HepG2 (cell line): ENCODE results near the gene ZNF511.

Source experiments
- ARNT ChIP-seq: fragments of 450-650 bp; IDR thresholded peaks from 2 replicates; pipeline ENCODE4 v1.6.1; 2017
- EP300 ChIP-seq, 3 experiments: sonication (generic) in 1 of 3; formaldehyde crosslinking in 1 of 3; IDR thresholded peaks; 2 replicates each; pipeline versions ENCODE4 v1.5.1 to v1.6.1; 2011 to 2020; ENCODE audit warnings: low read depth in 2 of 3, low read length in 2 of 3, borderline replicate concordance in 1 of 3, improper control_type of control experiment in 1 of 3, mild to moderate bottlenecking in 1 of 3, missing genetic modification reagents in 1 of 3, moderate library complexity in 1 of 3
- EZH2 ChIP-seq: conservative IDR thresholded peaks from 2 replicates; pipeline ENCODE4 v1.6.1; 2012; ENCODE audit warnings: mild to moderate bottlenecking, low read depth, low read length, moderate library complexity
- HOXA5 ChIP-seq: sonication (generic); formaldehyde crosslinking; IDR thresholded peaks from 2 replicates; pipeline ENCODE4 v1.4.0; 2020; ENCODE audit warnings: missing genetic modification reagents
- MIER3 ChIP-seq: IDR thresholded peaks from 2 replicates; pipeline ENCODE4 v1.6.1; 2016; ENCODE audit warnings: missing compliant biosample characterization, borderline replicate concordance
- RFX5 ChIP-seq: IDR thresholded peaks from 2 replicates; pipeline ENCODE4 v1.6.1; 2011; ENCODE audit warnings: low read depth, low read length, improper control_type of control experiment
- STAT5B ChIP-seq: sonication (generic); formaldehyde crosslinking; IDR thresholded peaks from 2 replicates; pipeline ENCODE4 v1.4.0; 2020; ENCODE audit warnings: missing genetic modification reagents
- TBL1XR1 ChIP-seq: fragments of 150-350 bp; IDR thresholded peaks from 2 replicates; pipeline ENCODE4 v1.6.1; 2014; ENCODE audit warnings: borderline replicate concordance, low read length; ENCODE audit not compliant: partially characterized antibody
- ZNF773 ChIP-seq: sonication (generic); formaldehyde crosslinking; IDR thresholded peaks from 2 replicates; pipeline ENCODE4 v1.4.0; 2020; ENCODE audit warnings: missing genetic modification reagents, borderline replicate concordance
- TF ChIP-seq, protein P1 (sequence below): sonication (generic); formaldehyde crosslinking; IDR thresholded peaks from 2 replicates; pipeline ENCODE4 v1.5.0; 2020; ENCODE audit warnings: mild to moderate bottlenecking, missing genetic modification reagents, moderate library complexity
- TF ChIP-seq, protein P2 (sequence below): sonication (generic); formaldehyde crosslinking; IDR thresholded peaks from 2 replicates; pipeline ENCODE4 v1.4.0; 2020; ENCODE audit warnings: mild to moderate bottlenecking, missing genetic modification reagents, borderline replicate concordance
- TF ChIP-seq, protein P3 (sequence below): sonication (generic); formaldehyde crosslinking; IDR thresholded peaks from 2 replicates; pipeline ENCODE4 v1.9.0; 2021; ENCODE audit warnings: missing genetic modification reagents, borderline replicate concordance

DNA sequence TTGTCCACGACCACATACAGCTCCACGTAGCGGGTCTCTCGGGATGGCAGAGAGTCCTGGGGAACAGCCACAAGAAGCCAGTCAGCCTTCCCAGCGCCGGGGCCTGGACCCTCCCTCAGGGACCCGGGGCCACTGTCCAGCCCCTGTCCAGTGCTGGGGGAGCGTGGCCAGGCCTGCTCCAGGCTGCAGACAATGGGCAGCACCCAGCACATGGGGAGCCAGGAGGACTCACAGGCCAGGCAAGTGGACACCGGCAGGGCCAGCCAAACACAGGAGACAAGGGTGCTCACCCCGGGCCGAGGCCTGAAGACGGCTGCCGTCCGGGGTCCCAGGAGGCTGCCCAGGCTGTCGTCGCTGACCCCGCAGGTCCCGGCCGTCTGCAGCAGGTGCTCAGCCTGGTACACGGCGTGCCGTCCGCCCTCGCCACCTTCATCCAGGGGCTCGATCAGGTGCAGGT lies 35.7 kb upstream of the ZNF511 start:
- TF ChIP-seq ZNF773 (CRISPR knock-in tag) = no peak
- TF ChIP-seq MIER3 = no peak
- TF ChIP-seq EZH2 = no peak
- TF ChIP-seq RFX5 = no peak
- TF ChIP-seq, protein P1, sequence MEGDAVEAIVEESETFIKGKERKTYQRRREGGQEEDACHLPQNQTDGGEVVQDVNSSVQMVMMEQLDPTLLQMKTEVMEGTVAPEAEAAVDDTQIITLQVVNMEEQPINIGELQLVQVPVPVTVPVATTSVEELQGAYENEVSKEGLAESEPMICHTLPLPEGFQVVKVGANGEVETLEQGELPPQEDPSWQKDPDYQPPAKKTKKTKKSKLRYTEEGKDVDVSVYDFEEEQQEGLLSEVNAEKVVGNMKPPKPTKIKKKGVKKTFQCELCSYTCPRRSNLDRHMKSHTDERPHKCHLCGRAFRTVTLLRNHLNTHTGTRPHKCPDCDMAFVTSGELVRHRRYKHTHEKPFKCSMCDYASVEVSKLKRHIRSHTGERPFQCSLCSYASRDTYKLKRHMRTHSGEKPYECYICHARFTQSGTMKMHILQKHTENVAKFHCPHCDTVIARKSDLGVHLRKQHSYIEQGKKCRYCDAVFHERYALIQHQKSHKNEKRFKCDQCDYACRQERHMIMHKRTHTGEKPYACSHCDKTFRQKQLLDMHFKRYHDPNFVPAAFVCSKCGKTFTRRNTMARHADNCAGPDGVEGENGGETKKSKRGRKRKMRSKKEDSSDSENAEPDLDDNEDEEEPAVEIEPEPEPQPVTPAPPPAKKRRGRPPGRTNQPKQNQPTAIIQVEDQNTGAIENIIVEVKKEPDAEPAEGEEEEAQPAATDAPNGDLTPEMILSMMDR (CRISPR knock-in tag) = no peak
- TF ChIP-seq STAT5B (CRISPR knock-in tag) = no peak
- no peak for TF ChIP-seq EP300 (IDR thresholded peaks at IDR 0.05; ENCODE audit: low read depth in 2 of 2, low read length in 2 of 2)
- no peak for TF ChIP-seq EP300 (CRISPR knock-in tag; IDR thresholded peaks at IDR 0.05; ENCODE audit: borderline replicate concordance)
- no peak for TF ChIP-seq HOXA5 (CRISPR knock-in tag)
- no peak for TF ChIP-seq ARNT
- TF ChIP-seq TBL1XR1 = no peak
- TF ChIP-seq, protein P2, sequence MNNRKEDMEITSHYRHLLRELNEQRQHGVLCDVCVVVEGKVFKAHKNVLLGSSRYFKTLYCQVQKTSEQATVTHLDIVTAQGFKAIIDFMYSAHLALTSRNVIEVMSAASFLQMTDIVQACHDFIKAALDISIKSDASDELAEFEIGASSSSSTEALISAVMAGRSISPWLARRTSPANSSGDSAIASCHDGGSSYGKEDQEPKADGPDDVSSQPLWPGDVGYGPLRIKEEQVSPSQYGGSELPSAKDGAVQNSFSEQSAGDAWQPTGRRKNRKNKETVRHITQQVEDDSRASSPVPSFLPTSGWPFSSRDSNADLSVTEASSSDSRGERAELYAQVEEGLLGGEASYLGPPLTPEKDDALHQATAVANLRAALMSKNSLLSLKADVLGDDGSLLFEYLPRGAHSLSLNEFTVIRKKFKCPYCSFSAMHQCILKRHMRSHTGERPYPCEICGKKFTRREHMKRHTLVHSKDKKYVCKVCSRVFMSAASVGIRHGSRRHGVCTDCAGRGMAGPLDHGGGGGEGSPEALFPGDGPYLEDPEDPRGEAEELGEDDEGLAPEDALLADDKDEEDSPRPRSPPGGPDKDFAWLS (CRISPR knock-in tag) = no peak
- TF ChIP-seq, protein P3, sequence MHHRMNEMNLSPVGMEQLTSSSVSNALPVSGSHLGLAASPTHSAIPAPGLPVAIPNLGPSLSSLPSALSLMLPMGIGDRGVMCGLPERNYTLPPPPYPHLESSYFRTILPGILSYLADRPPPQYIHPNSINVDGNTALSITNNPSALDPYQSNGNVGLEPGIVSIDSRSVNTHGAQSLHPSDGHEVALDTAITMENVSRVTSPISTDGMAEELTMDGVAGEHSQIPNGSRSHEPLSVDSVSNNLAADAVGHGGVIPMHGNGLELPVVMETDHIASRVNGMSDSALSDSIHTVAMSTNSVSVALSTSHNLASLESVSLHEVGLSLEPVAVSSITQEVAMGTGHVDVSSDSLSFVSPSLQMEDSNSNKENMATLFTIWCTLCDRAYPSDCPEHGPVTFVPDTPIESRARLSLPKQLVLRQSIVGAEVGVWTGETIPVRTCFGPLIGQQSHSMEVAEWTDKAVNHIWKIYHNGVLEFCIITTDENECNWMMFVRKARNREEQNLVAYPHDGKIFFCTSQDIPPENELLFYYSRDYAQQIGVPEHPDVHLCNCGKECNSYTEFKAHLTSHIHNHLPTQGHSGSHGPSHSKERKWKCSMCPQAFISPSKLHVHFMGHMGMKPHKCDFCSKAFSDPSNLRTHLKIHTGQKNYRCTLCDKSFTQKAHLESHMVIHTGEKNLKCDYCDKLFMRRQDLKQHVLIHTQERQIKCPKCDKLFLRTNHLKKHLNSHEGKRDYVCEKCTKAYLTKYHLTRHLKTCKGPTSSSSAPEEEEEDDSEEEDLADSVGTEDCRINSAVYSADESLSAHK (CRISPR knock-in tag) = no peak
